K562 (cell line): ENCODE results near the gene DNAH10. TPM values are rescaled to one million over a fixed set of nuclear protein-coding genes. Genes with fewer than 3 reads are reported as not detected.

Source experiments
- ATAC-seq: fragments of 200-7000 bp; cut with Tn5 transposase; 3 replicates; pipeline ENCODE4 v1.9.1; 2020; ENCODE audit warnings: moderate library complexity
- BruUV-seq: library from RNA; stranded (reverse); fragments of 400-500 nt; replicated peaks from 2 replicates; lab custom pipeline; 2021; lab: Mats Ljungman, UMichigan
- CTCF ChIA-PET: fragments of 300-600 bp; formaldehyde crosslinking; extraction: SDS; loops from one replicate; lab custom pipeline; 2021; ENCODE audit warnings: low intra/inter-chr PET ratio; lab: Yijun Ruan, JAX
- POLR2A ChIA-PET: fragments of 300-600, 350-650 bp; sonication (Branson Sonifier 250); formaldehyde crosslinking; extraction: SDS; loops from one replicate; lab custom pipeline; 2021; ENCODE audit warnings: antibody characterized with exemption, inconsistent platforms; lab: Yijun Ruan, JAX
- DNase-seq, 4 experiments: peaks; one replicate each; pipeline versions ENCODE4 v3.0.0 to v3.0.0-alpha.2; 2011 to 2018; ENCODE audit warnings: low spot score in 3 of 4, mixed read lengths in 3 of 4; ENCODE audit errors: extremely low read depth in 1 of 4
- FAIRE-seq: peaks from 2 replicates; lab custom pipeline; 2011; peaks lifted over from hg19 to GRCh38; lab: Jason Lieb, UNC
- H2AFZ ChIP-seq: 2 replicates; pipeline ENCODE4 v1.6.0; 2011; ENCODE audit warnings: low read depth, low read length, control low read depth, inconsistent platforms
- H3K27ac ChIP-seq: fragments of 200-600 bp; 3 replicates; pipeline ENCODE4 v1.8.0; 2011; ENCODE audit warnings: low read depth, mild to moderate bottlenecking, control low read depth, inconsistent platforms, low read length, moderate library complexity, mixed read lengths; ENCODE audit errors: extremely low read depth
- H3K27me3 ChIP-seq, 2 experiments: fragments of 300-600 bp in 1 of 2; 2 replicates in 1 of 2; 3 replicates in 1 of 2; pipeline versions ENCODE4 v1.6.0 to v1.8.0; 2011; ENCODE audit warnings: inconsistent platforms in 2 of 2, low read length in 2 of 2, mild to moderate bottlenecking in 1 of 2, mixed read lengths in 1 of 2, moderate library complexity in 1 of 2; ENCODE audit not compliant: control insufficient read depth in 2 of 2, insufficient read depth in 2 of 2
- H3K36me3 ChIP-seq: fragments of 300-600 bp; 3 replicates; pipeline ENCODE4 v1.8.0; 2011; ENCODE audit warnings: mild to moderate bottlenecking, low read length, inconsistent platforms; ENCODE audit not compliant: control insufficient read depth, insufficient read depth
- H3K4me1 ChIP-seq, 2 experiments: fragments of 200-600 bp in 1 of 2; replicated peaks in 1 of 2; 2 replicates in 1 of 2; 3 replicates in 1 of 2; pipeline versions ENCODE4 v1.5.1 to v1.8.0; 2011; ENCODE audit warnings: inconsistent platforms in 2 of 2, low read length in 2 of 2, mild to moderate bottlenecking in 1 of 2, mixed read lengths in 1 of 2, moderate library complexity in 1 of 2; ENCODE audit not compliant: control insufficient read depth in 2 of 2, insufficient read depth in 2 of 2
- H3K4me2 ChIP-seq: 2 replicates; pipeline ENCODE4 v1.6.1; 2011; ENCODE audit warnings: low read length, control low read depth, inconsistent platforms, mixed read lengths; ENCODE audit not compliant: insufficient read depth
- H3K4me3 ChIP-seq: fragments of 200-600 bp; sonication (generic), shearing (Covaris generic); 2 replicates; pipeline ENCODE4 v1.5.1; 2016; ENCODE audit warnings: control low read depth, inconsistent platforms
- H3K79me2 ChIP-seq: fragments of 200-600 bp; 3 replicates; pipeline ENCODE4 v1.8.0; 2011; ENCODE audit warnings: low read length, inconsistent platforms; ENCODE audit not compliant: control insufficient read depth, insufficient read depth
- H3K9ac ChIP-seq, 2 experiments: 2 replicates each; pipeline versions ENCODE4 v1.6.0 to v1.6.1; 2011; ENCODE audit warnings: low read depth in 2 of 2, low read length in 2 of 2, control low read depth in 1 of 2, inconsistent platforms in 1 of 2, mild to moderate bottlenecking in 1 of 2, mixed read lengths in 1 of 2; ENCODE audit not compliant: insufficient read depth in 1 of 2
- H3K9me1 ChIP-seq: one replicate; pipeline ENCODE4 v1.6.0; 2011; ENCODE audit warnings: inconsistent platforms, mild to moderate bottlenecking, low read length, moderate library complexity; ENCODE audit not compliant: control insufficient read depth, insufficient read depth
- H3K9me3 ChIP-seq: replicated peaks from 2 replicates; pipeline ENCODE4 v1.5.1; 2011; ENCODE audit warnings: low read depth, low read length, inconsistent platforms; ENCODE audit not compliant: control insufficient read depth, insufficient read depth
- H4K20me1 ChIP-seq: replicated peaks from 2 replicates; pipeline ENCODE4 v1.6.1; 2011; ENCODE audit warnings: low read length, inconsistent platforms, mixed read lengths; ENCODE audit not compliant: control insufficient read depth, insufficient read depth
- ATF3 ChIP-seq, 2 experiments: fragments of 450-650 bp in 1 of 2; sonication (generic) in 1 of 2; formaldehyde crosslinking in 1 of 2; IDR thresholded peaks in 1 of 2; conservative IDR thresholded peaks in 1 of 2; 2 replicates each; pipeline versions ENCODE4 v1.6.1 to v1.8.1; 2016 to 2023; ENCODE audit warnings: mild to moderate bottlenecking in 2 of 2, moderate library complexity in 2 of 2, inconsistent platforms in 1 of 2, missing genetic modification reagents in 1 of 2
- CBX5 ChIP-seq: IDR thresholded peaks from 2 replicates; pipeline ENCODE4 v1.6.1; 2014; ENCODE audit warnings: low read depth, borderline replicate concordance
- CEBPB ChIP-seq: fragments of 450-650 bp; IDR thresholded peaks from 2 replicates; pipeline ENCODE4 v1.6.1; 2016; ENCODE audit warnings: missing genetic modification characterization, missing compliant biosample characterization
- CEBPG ChIP-seq, 3 experiments: fragments of 200-800 bp in 1 of 3; sonication (Bioruptor generic) in 1 of 3; sonication (generic) in 1 of 3; formaldehyde crosslinking in 1 of 3; IDR thresholded peaks in 2 of 3; conservative IDR thresholded peaks in 1 of 3; 2 replicates each; pipeline versions ENCODE4 v1.6.1 to v1.8.0; 2016 to 2022; ENCODE audit warnings: missing compliant biosample characterization in 2 of 3, missing genetic modification characterization in 2 of 3, mild to moderate bottlenecking in 1 of 3, missing genetic modification reagents in 1 of 3
- WGBS: fragments of 100-300 bp; shearing (Covaris generic); methylation state at CpG from one replicate; pipeline ENCODE4 v1.1.6; 2016; ENCODE audit warnings: low coverage, mixed read lengths; ENCODE audit not compliant: insufficient coverage; ENCODE audit errors: missing lambda C conversion rate; 5-methylcytosine and 5-hydroxymethylcytosine counted together
- in situ Hi-C: fragments of 300-500 bp; cut with MboI; formaldehyde crosslinking; loops from 4 replicates; pipeline ENCODE4 v1.15.0; 2018; ENCODE audit warnings: inconsistent platforms, mixed read lengths
- intact Hi-C: fragments of 100-400 bp; cut with micrococcal nuclease; formaldehyde crosslinking; loops from 2 replicates; pipeline ENCODE4 v1.14.2; 2022
- polyA plus RNA-seq, 8 experiments: library from polyadenylated mRNA; depleted of rRNA in 4 of 8; stranded (reverse) in 5 of 8; unstranded in 3 of 8; fragments of >200 nt; fragmentation: Nextera tagmentation in 2 of 8; fragmentation: Illumina TruSeq in 1 of 8; extraction: Ambion mirVana in 2 of 8; extraction: Trizol in 1 of 8; gene quantifications; 2 replicates each; pipeline versions ENCODE4 v1.2.1 to v1.2.3, GENCODE V29; 2011 to 2014; ENCODE audit warnings: inconsistent platforms in 1 of 8, missing spikeins in 1 of 8
- total RNA-seq, 7 experiments: library from RNA; depleted of rRNA in 6 of 7; stranded (reverse); fragments of >200 nt in 6 of 7; fragmentation: Illumina TruSeq in 2 of 7; extraction: Trizol in 2 of 7; gene quantifications; 2 replicates each; pipeline versions ENCODE4 v1.2.1 to v1.2.3, GENCODE V29; 2011 to 2021; ENCODE audit warnings: low replicate concordance in 1 of 7

DNAH10 gene
- total and polyA plus RNA-seq, 9 of the 15 experiments (the other 6 are each of a cell fraction or from before 2014, with no cell fraction given) = 0.01 to 0.06 (median 0.04) TPM; not detected in 1

GRCh38 chr12:123794027-123794426 lies 31.9 kb downstream of the DNAH10 start:
- no peaks in the 10 kb centered on the region for H3K9me3 ChIP-seq
- H3K27ac ChIP-seq = no peak overlapping the region
- no peaks in the 10 kb centered on the region for H3K9me1 ChIP-seq
- BruUV-seq = no TSS peak
- H3K9ac ChIP-seq = no peak overlapping the region
- DNase-seq (no peak), ATAC-seq (no peak)
- H3K4me3 ChIP-seq = no peak overlapping the region
- 48% methylated on average over 7 of the region's 7 CpGs for WGBS
- H3K36me3 ChIP-seq = no peaks in the 10 kb centered on the region
- CTCF ChIA-PET = no interaction called here
- H2AFZ ChIP-seq = no peak overlapping the region
- H3K4me1 ChIP-seq = no peaks in the 10 kb centered on the region
- TF ChIP-seq CEBPG (CRISPR knock-in tag; IDR thresholded peaks at IDR 0.05) (no peak), CEBPG (tag; conservative IDR thresholded peaks at IDR 0.05 in 1 of 2, IDR thresholded peaks at IDR 0.05 in 1 of 2) (peak in 1 of 2 experiments; percentile 76; a peak in 2 of 4 replicates), CBX5 (no peak), ATF3 (IDR thresholded peaks at IDR 0.05) (0 out of 2 replicates have a peak, but pooled peaks have one; percentile 13), ATF3 (CRISPR knock-in tag; conservative IDR thresholded peaks at IDR 0.05) (no peak), CEBPB (tag) (peak; percentile 71)
- TF ChIP-seq, all 486 proteins: peak for 3
- POLR2A ChIA-PET = no interaction called here
- in situ Hi-C loops = no loop called here
- Histone ChIP-seq H3K27me3 (peaks cover 3 to 13% of the 10 kb centered on the region in 2 experiments; a peak in 2 of 5 replicates), H3K4me2 (no peak overlapping the region), H3K79me2 (no peaks in the 10 kb centered on the region), H4K20me1 (no peaks in the 10 kb centered on the region)
- FAIRE-seq = no peak
- intact Hi-C loops = no loop called here
